Osteocyte (in vitro differentiated cells): ENCODE measurements around the gene NTN3. TPM values are rescaled to one million over a fixed set of nuclear protein-coding genes. Genes with fewer than 3 reads are reported as not detected.

ENCODE experiments used
- DNase-seq: peaks from one replicate; pipeline ENCODE4 v3.0.0; 2021; ENCODE audit warnings: mixed read lengths; ENCODE audit not compliant: unreplicated experiment; ENCODE audit errors: extremely low spot score
- H3K27ac Mint-ChIP-seq: one replicate; pipeline ENCODE4 v1.8.0; 2021; ENCODE audit warnings: mild to moderate bottlenecking, mixed read lengths; ENCODE audit not compliant: unreplicated experiment
- H3K27me3 Mint-ChIP-seq: one replicate; pipeline ENCODE4 v1.8.0; 2021; ENCODE audit warnings: mixed read lengths; ENCODE audit not compliant: unreplicated experiment
- H3K36me3 Mint-ChIP-seq: one replicate; pipeline ENCODE4 v1.8.0; 2021; ENCODE audit warnings: mixed read lengths; ENCODE audit not compliant: unreplicated experiment
- H3K4me1 Mint-ChIP-seq: one replicate; pipeline ENCODE4 v1.8.0; 2021; ENCODE audit warnings: mixed read lengths; ENCODE audit not compliant: unreplicated experiment
- H3K4me3 Mint-ChIP-seq: one replicate; pipeline ENCODE4 v1.8.0; 2021; ENCODE audit warnings: mild to moderate bottlenecking, moderate library complexity, mixed read lengths; ENCODE audit not compliant: unreplicated experiment
- H3K9me3 Mint-ChIP-seq: one replicate; pipeline ENCODE4 v1.8.0; 2021; ENCODE audit warnings: mixed read lengths; ENCODE audit not compliant: unreplicated experiment
- total RNA-seq: library from RNA; stranded (reverse); gene quantifications from 2 replicates; pipeline ENCODE4 v1.2.1, GENCODE V29; 2021
- TF ChIP-seq, protein P1 (sequence below): fragments of 200-600 bp; sonication (generic); IDR thresholded peaks from 2 replicates; pipeline ENCODE4 v1.5.0; 2021; ENCODE audit warnings: antibody characterized with exemption, mild to moderate bottlenecking, moderate library complexity

The NTN3 gene
- total RNA-seq, 1 donor from 2014 or later = 1.4 TPM

GRCh38 chr16:2484898-2485508, 13.9 kb downstream of the NTN3 start:
- H3K9me3 Mint-ChIP-seq = no peaks in the 10 kb centered on the region
- DNase-seq = no peak

DNA sequence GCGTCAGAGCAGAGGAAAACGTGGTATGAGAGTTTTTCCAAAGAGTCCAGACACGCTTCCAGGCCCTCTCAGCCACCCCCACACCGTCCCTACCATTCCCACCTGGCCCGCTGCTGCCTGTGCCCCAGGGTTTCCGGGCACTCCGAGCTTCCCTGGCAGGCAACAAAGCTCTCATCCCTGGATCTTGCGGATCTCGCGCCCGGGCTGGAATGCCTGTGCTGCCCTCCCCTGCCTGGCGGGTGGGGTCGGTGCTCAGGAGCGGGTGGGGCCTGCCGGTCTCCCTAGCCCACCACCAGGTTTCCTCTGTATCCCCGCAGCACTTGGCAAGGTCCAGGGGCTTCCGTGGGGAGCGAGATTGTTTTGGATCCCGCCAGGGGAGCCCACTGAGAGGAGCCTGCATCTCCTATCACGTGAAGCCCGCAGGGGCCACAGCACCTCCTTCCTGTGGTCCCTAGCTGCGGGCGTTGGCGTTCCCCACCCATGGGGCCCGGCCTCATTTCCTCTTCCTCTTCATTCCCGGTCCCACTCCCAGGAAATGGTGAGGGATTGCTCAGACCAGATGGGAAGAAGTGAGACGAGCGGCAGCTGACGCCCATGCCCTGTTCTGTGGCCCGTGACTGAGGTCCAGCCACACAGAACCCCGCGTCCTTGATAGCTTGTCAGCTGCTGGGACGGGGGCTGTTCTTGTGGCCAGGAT, 14.9 kb downstream of the NTN3 start:
- Mint-ChIP-seq H3K4me3 (no peak overlapping the region), H3K36me3 (no peaks in the 10 kb centered on the region), H3K9me3 (no peaks in the 10 kb centered on the region), H3K4me1 (peaks cover 23% of the 10 kb centered on the region), H3K27ac (no peak overlapping the region), H3K27me3 (no peaks in the 10 kb centered on the region)
- no peak for DNase-seq
- TF ChIP-seq, protein P1, sequence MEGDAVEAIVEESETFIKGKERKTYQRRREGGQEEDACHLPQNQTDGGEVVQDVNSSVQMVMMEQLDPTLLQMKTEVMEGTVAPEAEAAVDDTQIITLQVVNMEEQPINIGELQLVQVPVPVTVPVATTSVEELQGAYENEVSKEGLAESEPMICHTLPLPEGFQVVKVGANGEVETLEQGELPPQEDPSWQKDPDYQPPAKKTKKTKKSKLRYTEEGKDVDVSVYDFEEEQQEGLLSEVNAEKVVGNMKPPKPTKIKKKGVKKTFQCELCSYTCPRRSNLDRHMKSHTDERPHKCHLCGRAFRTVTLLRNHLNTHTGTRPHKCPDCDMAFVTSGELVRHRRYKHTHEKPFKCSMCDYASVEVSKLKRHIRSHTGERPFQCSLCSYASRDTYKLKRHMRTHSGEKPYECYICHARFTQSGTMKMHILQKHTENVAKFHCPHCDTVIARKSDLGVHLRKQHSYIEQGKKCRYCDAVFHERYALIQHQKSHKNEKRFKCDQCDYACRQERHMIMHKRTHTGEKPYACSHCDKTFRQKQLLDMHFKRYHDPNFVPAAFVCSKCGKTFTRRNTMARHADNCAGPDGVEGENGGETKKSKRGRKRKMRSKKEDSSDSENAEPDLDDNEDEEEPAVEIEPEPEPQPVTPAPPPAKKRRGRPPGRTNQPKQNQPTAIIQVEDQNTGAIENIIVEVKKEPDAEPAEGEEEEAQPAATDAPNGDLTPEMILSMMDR = no peak

More at GRCh38 chr16:2484898-2485508, 13.9 kb downstream of the NTN3 start:
- TF ChIP-seq, protein P1 = no peak
- Mint-ChIP-seq H3K4me1 (peaks cover 23% of the 10 kb centered on the region), H3K27me3 (no peaks in the 10 kb centered on the region), H3K27ac (no peak overlapping the region), H3K36me3 (no peaks in the 10 kb centered on the region), H3K4me3 (no peak overlapping the region)

DNA sequence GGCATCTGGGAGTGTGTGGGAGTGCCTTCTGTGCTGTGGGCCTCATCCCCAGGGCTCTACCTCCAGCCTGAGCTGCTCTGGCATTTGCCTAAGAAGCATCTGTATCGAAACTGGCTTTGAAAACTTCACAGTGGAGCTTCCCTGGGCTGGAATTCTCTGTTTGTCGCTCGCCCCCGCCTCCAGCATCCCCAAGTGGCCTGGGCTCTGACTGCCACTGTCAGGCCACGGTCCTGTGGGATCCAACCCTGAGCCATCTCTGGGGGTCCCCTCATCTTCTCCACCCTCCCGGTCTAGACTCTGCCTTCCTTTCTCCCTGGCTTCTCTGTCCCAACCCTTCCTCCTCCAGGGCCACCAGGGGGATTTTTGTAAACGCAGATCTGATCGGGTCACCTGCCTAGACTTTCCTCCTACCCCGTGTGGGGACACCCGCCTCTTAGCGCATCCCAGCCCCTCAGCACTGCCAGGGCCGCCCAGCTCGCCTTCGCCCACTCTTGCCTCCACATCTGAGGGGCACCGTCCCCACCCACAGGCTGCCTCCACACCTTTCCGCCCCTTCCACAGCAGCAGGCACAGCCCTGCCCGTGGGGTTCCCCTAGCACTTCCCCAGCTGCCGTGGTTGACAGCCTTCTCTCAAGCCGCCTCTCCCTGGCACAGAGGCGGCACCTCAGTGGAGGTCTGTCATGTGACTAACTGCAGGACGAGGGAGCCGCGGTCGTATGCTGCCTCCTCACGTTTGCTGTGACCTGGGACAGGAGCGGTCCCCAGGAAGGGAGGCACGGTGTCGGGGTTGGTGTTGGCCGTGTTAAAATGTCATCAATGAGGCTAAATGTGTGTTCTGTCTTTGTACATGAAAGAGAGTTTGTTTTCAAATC, 15.8 kb downstream of the NTN3 start:
- no peak overlapping the region for H3K4me3 Mint-ChIP-seq

GRCh38 chr16:2487517-2487842, 16.4 kb downstream of the NTN3 start:
- peaks cover 20% of the 10 kb centered on the region for H3K4me1 Mint-ChIP-seq
- H3K9me3 Mint-ChIP-seq = no peaks in the 10 kb centered on the region
- DNase-seq = no peak
- TF ChIP-seq, protein P1 = no peak
- H3K4me3 Mint-ChIP-seq = no peak overlapping the region
- H3K27ac Mint-ChIP-seq = peak overlapping the region; percentile 48
- H3K36me3 Mint-ChIP-seq = no peaks in the 10 kb centered on the region
- H3K27me3 Mint-ChIP-seq = no peaks in the 10 kb centered on the region

More for the DNA sequence above, 15.8 kb downstream of the NTN3 start:
- H3K4me1 Mint-ChIP-seq = peaks cover 23% of the 10 kb centered on the region
- no peaks in the 10 kb centered on the region for H3K36me3 Mint-ChIP-seq
- H3K27me3 Mint-ChIP-seq = no peaks in the 10 kb centered on the region
- TF ChIP-seq, protein P1 = no peak
- peak overlapping the region; percentile 48 for H3K27ac Mint-ChIP-seq
- DNase-seq = no peak
- no peaks in the 10 kb centered on the region for H3K9me3 Mint-ChIP-seq
